ENCODE measurements around the gene CBFB. TPM values are rescaled to one million over a fixed set of nuclear protein-coding genes. Genes with fewer than 3 reads are reported as not detected.

The CBFB gene
- total RNA-seq, 2 experiments from 2014 or later = 111 to 114 TPM

DNA sequence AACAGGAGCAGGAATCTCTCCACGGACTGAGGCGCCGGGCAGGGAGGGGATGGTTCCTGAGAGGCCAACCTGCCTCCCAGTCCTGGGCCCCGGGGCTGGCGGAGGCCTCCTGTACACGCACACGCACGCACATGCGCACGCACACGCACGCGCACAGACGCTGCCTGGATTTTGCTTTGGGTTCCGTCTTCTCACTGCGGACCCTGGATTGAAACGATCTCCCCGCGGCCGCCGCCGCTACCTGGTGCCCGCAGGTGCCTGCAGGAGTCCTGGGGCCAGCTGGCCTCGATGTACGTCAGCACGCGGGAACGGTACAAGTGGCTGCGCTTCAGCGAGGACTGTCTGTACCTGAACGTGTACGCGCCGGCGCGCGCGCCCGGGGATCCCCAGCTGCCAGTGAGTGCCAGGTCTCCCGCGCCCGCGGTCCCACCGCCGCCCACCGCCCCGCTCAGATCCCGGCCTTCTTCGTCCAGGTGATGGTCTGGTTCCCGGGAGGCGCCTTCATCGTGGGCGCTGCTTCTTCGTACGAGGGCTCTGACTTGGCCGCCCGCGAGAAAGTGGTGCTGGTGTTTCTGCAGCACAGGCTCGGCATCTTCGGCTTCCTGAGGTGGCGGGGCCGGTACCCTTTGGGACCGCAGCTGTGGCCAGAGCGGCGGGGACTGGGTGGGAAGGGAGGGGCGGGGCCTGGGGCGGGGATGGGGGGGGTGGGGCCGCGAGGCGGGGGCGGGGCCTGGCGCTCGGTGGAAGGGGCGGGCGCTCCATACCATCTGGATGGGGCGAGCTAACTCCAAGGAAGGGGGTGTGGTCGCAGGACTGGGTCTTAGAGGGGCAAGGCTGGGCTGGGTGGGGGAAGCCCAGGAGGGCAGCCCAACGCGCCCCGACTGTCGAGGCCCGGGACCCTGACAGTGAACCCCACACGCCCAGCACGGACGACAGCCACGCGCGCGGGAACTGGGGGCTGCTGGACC is 28.3 kb upstream of the CBFB start:
- ATAC-seq = peak; percentile 58
- ChIA-PET CTCF (interaction anchor here (0.9 to 1.5 kb wide), 4 partner anchors 9 to 155 kb away, joined by 3 to 5 read pairs (median 4); no protein-coding TSS in a partner anchor), POLR2A (interaction anchor here (0.7 to 2.7 kb wide), 8 partner anchors 8 to 21 kb away, joined by 3 to 10 read pairs (median 3); no protein-coding TSS in a partner anchor)
- peak; percentile 74 for DNase-seq
- Mint-ChIP-seq H3K27ac (peak overlapping the region; percentile 58), H3K36me3 (ENCODE audit: low read depth) (peaks cover 4% of the 10 kb centered on the region), H3K4me3 (peak overlapping the region; percentile 73), H3K27me3 (peaks cover 6% of the 10 kb centered on the region), H3K4me1 (ENCODE audit: low read depth) (peaks cover 17% of the 10 kb centered on the region), H3K9me3 (peaks cover 1% of the 10 kb centered on the region)
- TF ChIP-seq, protein P1, sequence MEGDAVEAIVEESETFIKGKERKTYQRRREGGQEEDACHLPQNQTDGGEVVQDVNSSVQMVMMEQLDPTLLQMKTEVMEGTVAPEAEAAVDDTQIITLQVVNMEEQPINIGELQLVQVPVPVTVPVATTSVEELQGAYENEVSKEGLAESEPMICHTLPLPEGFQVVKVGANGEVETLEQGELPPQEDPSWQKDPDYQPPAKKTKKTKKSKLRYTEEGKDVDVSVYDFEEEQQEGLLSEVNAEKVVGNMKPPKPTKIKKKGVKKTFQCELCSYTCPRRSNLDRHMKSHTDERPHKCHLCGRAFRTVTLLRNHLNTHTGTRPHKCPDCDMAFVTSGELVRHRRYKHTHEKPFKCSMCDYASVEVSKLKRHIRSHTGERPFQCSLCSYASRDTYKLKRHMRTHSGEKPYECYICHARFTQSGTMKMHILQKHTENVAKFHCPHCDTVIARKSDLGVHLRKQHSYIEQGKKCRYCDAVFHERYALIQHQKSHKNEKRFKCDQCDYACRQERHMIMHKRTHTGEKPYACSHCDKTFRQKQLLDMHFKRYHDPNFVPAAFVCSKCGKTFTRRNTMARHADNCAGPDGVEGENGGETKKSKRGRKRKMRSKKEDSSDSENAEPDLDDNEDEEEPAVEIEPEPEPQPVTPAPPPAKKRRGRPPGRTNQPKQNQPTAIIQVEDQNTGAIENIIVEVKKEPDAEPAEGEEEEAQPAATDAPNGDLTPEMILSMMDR (IDR thresholded peaks at IDR 0.05) = no peak
- intact Hi-C loops (cut with micrococcal nuclease) = no loop called here

DNA sequence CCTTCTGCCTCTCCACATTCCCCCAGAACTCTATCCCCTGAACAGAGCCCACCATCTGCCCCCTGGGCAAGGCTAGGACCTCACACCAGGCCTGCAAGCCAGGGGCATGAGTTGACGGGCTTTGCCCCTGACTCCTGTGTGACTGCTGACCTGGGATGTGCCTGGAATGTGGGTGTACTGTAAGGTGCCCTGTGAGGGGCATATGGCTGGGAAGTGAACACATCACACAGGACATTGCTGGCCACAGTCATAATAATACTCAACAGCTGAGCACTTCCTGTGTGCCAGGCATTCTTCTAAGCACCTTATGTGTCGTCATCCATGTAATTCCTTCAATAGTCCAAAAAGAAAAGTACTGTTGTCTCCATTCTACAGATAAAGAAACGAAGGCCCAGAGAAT is 27.2 kb upstream of the CBFB start:
- intact Hi-C loops (cut with micrococcal nuclease) = no loop called here
- ATAC-seq = no peak
- Mint-ChIP-seq H3K4me3 (peak overlapping the region; percentile 11), H3K36me3 (ENCODE audit: low read depth) (peaks cover 4% of the 10 kb centered on the region), H3K27ac (no peak overlapping the region), H3K27me3 (peaks cover 6% of the 10 kb centered on the region), H3K9me3 (peaks cover 1% of the 10 kb centered on the region), H3K4me1 (ENCODE audit: low read depth) (peaks cover 17% of the 10 kb centered on the region)
- TF ChIP-seq, protein P1 (IDR thresholded peaks at IDR 0.05) = no peak
- DNase-seq = no peak
- ChIA-PET POLR2A (interaction anchor here (1.1 to 2.7 kb wide), 2 partner anchors 11 to 40 kb away, joined by 4 to 10 read pairs; no protein-coding TSS in a partner anchor), CTCF (interaction anchor here (1.6 kb wide), 1 partner anchor 16 kb away, joined by 7 read pairs; no protein-coding TSS in a partner anchor)

DNA sequence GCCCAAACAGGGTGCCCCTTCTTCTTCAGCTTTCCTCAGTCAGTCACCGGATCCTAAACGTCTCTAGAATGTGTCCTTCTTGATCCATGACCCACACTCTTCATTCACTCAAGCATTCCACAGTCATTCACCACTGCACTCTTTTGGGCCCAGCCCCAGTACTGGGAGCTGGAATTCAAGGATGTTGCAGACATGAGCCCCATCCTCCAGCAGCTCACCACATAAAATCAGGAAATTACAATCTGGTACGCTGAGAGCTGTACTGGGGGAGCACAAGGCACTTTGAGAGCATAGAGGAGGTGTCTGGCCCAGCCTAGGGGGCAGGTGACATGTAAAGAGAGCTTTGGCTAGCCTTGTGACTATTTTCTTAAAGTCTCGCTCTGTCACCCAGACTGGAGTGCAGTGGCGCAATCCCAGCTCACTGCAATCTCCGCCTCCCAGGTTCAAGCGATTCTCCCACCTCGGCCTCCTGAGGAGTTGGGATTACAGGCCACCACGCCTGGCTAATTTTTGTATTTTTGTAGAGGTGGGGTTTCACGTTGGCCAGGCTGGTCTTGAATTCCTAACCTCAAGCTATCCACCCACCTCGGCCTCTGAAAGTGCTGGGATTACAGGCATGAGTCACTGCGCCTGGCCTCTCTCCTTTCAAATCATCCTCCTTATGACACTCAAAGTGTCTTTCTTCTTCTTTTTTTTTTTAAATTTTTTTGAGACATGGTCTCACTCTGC is 21.9 kb upstream of the CBFB start:
- CTCF ChIA-PET = interaction anchor here (1.0 to 2.0 kb wide), 4 partner anchors 10 to 46 kb away, joined by 3 to 10 read pairs (median 3); partner anchors contain the start of gene CES3
- Mint-ChIP-seq H3K27ac (no peak overlapping the region), H3K4me1 (ENCODE audit: low read depth) (peaks cover 7% of the 10 kb centered on the region), H3K4me3 (no peak overlapping the region), H3K36me3 (ENCODE audit: low read depth) (peaks cover 2% of the 10 kb centered on the region), H3K9me3 (no peaks in the 10 kb centered on the region), H3K27me3 (no peaks in the 10 kb centered on the region)
- POLR2A ChIA-PET = interaction anchor here (0.9 kb wide), 1 partner anchor 29 kb away, joined by 3 read pairs; no protein-coding TSS in a partner anchor
- TF ChIP-seq, protein P1 (IDR thresholded peaks at IDR 0.05) = no peak
- ATAC-seq = no peak
- no peak for DNase-seq
- intact Hi-C loops (cut with micrococcal nuclease) = no loop called here

DNA sequence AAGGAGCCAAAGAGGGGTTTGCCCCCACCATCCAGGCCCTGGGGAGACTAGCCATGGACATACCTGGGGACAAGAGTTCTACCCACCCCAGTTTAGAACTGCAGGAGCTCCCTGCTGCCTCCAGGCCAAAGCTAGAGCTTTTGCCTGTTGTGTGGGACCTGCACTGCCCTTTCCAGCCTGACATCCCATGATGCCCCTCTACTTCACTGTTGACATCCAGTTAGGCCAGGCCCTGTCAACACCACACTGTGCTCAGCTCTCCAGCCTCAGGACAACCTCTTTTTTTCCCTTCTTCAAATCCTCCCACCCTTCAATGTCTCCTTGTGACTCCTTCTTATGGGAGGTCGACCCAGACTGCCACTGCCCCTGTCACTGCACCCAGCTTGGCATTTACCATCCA is 19.8 kb upstream of the CBFB start:
- no peak for DNase-seq
- H3K27me3 Mint-ChIP-seq = no peaks in the 10 kb centered on the region
- H3K4me1 Mint-ChIP-seq (ENCODE audit: low read depth) = peaks cover 9% of the 10 kb centered on the region
- TF ChIP-seq, protein P1 (IDR thresholded peaks at IDR 0.05) = no peak
- no peaks in the 10 kb centered on the region for H3K9me3 Mint-ChIP-seq
- no peak overlapping the region for H3K27ac Mint-ChIP-seq
- intact Hi-C loops (cut with micrococcal nuclease) = no loop called here
- H3K4me3 Mint-ChIP-seq = no peak overlapping the region
- POLR2A ChIA-PET = interaction anchor here (1.2 kb wide), 1 partner anchor 8 kb away, joined by 3 read pairs; no protein-coding TSS in a partner anchor
- CTCF ChIA-PET = interaction anchor here (0.6 to 2.5 kb wide), 3 partner anchors 9 to 48 kb away, joined by 3 to 9 read pairs (median 3); partner anchors contain the start of gene CES3
- no peak for ATAC-seq
- H3K36me3 Mint-ChIP-seq (ENCODE audit: low read depth) = peaks cover 6% of the 10 kb centered on the region

Data from activated CD8-positive, alpha-beta T cell treated with anti-CD3 and anti-CD28 coated beads for 36 hours (primary cell).